Stimulated activated CD4-positive, alpha-beta T cell treated with anti-CD3 and anti-CD28 coated beads, TNF-alpha, amount 100 ng/mL, for 24 hours (primary cell): ENCODE results near the gene KRTAP4-5.
"Not testable (repeated sequence)": the region's sequence is repeated elsewhere in the genome, so short reads cannot be mapped to it uniquely, and the experiment has no call there.

Source experiments
- DNase-seq, 3 experiments: peaks; one replicate each; pipeline ENCODE4 v3.0.0-alpha.2; 2020; ENCODE audit warnings: low read depth in 3 of 3

KRTAP4-5 gene

DNA sequence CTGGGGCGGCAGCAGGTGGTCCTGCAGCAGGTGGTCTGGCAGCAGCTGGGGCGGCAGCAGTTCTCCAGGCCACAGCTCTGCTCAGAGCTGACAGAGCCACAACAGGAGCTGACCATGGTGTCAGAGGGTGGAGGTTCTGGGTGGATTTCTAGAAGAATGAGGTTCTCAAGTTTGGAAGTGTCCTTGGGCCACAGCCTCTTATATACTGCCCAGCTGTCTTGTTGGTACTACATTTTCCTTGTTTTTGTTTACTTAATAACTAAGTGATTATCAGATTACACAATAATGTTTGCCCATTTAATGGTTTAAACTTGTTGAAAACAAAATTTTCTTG, at the start of gene KRTAP4-5:
KRTAP4-5 (minus strand) TSS at position 174 of the 334 bp plus-strand sequence; CDS start at position 116, 58 bp downstream.
- DNase-seq: no peak

DNA sequence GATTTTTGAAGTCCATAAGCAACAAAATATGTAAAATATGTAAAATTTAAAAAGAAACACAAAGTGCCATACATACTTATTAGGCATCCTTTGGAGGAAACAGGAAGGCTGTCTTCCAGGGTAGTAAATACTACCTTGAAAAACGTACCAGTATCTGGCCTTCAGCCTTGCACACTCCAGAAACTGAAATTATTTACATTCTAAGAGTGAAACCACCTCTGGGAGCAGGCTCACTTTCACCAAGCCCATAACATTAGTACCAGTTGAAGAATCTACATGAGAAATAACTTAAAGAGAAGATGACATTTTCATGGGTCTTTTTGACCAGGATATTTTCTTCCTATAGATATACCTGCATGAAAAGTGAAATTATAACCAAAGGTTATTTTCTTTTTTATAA, 46.4 kb upstream of the KRTAP4-5 start:
- DNase-seq: no peak

DNA sequence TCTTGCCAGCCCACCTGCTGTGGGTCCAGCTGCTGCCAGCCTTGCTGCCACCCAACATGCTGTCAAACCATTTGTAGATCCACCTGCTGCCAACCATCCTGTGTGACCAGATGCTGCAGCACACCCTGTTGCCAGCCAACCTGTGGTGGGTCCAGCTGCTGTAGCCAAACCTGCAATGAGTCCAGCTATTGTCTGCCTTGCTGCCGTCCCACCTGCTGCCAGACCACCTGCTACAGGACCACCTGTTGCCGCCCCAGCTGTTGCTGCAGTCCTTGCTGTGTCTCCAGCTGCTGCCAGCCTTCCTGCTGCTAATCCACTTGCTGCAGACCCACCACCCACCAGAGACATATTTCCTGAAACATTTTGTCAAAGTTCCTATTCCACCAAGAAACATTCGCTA, 40.7 kb upstream of the KRTAP4-5 start:
- no peak for DNase-seq

DNA sequence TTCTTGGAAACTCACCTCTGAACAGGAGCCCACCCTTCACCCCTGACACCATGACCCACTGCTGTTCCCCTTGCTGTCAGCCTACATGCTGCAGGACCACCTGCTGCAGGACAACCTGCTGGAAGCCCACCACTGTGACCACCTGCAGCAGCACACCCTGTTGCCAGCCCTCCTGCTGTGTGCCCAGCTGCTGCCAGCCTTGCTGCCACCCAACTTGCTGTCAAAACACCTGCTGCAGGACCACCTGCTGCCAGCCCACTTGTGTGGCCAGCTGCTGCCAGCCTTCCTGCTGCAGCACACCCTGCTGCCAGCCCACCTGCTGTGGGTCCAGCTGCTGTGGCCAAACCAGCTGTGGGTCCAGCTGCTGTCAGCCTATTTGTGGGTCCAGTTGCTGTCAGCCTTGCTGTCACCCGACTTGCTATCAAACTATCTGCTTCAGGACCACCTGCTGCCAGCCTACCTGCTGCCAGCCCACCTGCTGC, 40.3 kb upstream of the KRTAP4-5 start, which contains the start of gene KRTAP9-1:
KRTAP9-1 (plus strand) TSS at position 51 of the 482 bp plus-strand sequence; CDS start at position 51, 0 bp downstream.
- not testable (repeated sequence) for DNase-seq

DNA sequence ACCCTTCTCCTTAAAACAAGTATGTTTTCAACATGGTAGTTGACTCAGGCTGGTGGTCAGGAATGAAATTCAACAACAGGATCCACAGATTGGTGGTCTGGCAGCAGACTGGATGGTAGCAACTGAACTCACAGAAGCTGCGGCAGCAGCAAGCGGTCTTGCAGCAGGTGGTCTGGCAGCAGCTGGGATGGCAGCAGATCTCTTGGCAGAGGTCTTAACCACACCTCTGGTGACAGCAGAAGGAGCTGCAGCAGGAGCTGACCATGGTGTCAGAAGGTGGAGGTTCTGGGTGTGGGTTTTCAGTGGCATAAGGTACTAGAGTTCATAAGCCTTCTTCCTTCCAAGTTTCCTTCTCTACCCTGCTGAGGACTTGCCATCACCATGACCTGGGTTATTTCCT, 37.2 kb upstream of the KRTAP4-5 start:
- DNase-seq: no peak

DNA sequence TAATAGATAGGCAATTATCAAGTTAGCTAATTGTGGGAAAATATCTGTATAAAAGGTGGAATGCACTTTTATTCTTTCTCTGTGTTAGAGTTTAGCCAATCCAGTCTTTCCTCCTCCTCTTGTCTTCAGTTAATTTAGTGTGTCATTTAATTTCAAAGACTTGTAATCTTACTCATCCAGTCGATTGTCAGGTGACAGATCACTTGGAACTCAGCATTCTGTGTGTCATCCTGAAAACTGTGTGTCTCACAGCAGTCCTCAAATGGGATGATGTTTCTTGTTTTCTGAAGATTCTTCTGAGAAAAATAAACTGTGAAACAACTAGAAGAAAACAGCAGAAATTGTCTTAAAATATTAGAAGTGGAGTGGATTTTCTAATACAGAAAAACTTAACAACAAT, 35.4 kb upstream of the KRTAP4-5 start:
- DNase-seq: no peak

DNA sequence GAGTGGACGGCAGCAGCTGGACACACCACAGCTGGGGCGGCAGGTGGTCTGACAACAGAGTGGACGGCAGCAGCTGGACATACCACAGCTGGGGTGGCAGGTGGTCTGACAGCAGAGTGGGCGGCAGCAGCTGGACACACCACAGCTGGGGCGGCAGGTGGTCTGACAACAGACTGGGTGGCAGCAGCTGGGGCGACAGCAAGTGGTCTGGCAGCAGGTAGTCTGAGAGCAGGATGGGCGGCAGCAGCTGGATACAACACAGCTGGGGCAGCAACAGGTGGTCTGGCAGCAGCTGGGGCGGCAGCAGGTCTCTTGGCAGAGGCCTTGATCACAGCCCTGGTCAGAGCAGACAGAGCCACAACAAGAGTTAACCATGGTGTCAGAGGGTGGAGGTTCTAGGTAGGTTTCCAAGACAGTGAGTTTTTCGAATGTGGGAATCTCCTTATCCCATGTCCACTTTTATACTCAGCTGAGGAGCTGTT, 34.9 kb upstream of the KRTAP4-5 start, which contains the start of gene KRTAP4-1:
KRTAP4-1 (minus strand) TSS at position 432 of the 482 bp plus-strand sequence; CDS start at position 375, 57 bp downstream.
- no peak for DNase-seq

DNA sequence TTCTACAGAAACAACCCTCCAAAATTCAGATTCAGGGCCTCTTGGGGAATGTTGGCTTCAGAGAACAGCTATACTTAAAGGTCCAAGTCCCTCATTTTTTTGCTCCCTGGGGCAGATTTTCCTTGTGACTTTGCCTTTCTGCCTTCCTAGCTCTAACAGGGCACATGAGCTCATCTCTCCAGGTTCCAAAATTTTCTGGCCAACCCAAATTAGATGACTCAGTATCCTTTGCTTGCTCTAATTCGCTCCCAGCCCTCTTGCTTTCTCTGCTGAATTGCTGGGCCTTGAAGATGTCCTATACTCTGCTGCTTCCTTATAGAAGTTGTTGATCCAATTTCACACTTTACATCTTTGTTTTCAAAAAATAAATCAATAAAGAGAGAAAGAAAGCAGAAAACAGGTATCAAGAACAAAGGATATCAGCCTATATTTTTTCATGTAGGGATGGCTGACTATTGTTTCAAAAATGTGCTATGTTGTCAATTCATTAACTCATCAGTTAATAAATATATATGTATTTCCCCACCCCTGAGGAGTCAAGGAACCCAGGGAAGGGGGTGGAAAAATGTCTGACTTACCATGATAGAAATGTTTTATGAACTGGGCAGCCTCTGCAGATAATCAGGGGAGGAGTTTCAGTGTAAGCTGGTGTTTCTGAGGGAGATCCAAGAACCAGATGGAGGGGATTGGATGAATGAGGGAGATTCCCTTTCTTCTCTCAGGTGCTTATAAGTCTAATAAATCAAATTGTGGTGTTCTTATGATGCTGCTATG, 29.4 kb upstream of the KRTAP4-5 start:
- DNase-seq: no peak

DNA sequence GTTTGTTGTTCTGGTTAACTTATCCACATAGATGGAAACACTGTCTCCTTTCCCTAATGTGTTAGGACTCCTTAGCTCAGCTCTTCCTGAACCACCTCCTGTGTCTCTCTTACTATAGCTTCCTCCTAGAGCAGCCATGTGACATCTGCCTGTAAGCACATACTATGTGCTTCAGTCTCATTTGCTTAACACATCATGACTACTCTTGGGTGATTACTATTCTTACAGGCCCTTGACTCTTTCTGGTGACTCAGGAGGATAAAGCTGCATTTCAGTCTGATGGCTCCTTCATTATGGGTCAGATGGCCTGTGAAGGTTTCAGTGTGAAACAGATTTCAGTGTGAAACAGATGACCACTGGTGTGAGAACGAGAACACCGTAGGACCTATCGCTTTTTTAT, 28.7 kb upstream of the KRTAP4-5 start:
- DNase-seq: no peak

DNA sequence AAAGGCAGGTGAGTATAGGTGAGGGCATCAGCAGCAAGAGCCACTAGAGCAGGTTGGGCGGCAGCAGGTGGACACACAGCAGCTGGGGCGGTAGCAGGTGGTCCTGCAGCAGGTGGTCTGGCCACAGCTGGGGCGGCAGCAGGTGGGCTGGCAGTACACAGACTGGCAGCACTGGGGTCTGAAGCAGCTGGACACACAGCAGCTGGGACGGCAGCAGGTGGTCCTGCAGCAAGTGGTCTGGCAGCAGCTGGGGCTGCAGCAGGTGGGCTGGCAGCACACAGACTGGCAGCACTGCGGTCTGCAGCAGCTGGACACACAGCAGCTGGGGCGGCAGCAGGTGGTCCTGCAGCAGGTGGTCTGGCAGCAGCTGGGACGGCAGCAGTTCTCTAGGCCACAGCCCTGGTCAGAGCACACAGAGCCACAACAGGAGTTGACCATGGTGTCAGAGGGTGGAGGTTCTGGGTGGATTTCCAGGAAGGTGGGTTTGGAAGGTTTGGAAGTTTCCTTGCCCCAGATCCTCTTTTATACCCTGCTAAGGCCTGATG, 28.2 kb upstream of the KRTAP4-5 start, which contains the start of gene KRTAP4-2:
KRTAP4-2 (minus strand) TSS at position 495 of the 545 bp plus-strand sequence; CDS start at position 438, 57 bp downstream.
- DNase-seq: no peak

DNA sequence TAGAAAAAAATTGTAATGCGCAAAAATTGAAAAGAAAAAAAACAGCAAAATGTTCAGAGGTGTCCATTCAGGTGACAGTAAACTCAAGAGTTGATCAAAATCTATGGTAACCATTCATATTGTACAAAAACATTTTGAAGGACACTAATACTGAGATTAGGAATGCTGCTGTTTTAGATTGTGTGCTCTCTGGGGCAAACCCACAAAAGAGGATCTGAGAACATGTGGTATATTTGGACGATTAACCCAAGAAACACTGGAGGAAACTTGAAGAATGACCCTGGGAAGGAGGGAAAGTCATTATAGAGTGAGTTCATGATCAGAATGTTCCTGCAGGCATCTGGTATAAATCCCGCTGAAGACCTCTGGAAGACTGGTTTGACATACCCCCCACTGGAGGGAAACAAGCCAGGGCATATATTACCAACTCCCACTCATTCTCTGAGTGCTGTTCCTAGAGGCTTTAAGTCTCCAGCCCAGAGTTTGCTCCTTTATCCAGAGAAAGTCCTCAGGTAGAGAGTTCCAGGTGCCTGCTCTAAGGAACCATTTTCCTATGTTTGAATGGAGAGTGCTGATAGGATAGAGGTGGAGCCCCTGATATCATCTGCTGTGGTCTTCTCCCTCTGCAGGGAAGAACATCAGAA, 27.2 kb upstream of the KRTAP4-5 start:
- no peak for DNase-seq

DNA sequence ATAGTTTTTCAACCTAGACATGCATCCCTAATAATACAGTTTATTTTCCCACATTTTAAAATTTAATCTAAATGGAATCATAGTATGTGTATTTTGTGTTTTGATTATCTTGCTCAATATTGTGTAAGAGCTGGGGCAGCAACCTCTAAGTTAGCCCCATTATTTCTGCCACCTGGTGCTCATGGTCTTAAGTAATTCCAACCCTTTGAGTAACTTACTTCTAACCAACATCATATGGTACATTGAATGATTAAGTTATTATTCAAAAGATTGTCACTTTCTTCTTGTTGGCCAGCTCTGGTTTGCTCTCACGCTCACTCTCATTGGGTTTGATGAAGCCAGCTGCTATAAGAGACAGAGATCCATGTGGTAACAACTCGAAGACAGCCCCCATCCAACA, 22.3 kb upstream of the KRTAP4-5 start:
- no peak for DNase-seq

DNA sequence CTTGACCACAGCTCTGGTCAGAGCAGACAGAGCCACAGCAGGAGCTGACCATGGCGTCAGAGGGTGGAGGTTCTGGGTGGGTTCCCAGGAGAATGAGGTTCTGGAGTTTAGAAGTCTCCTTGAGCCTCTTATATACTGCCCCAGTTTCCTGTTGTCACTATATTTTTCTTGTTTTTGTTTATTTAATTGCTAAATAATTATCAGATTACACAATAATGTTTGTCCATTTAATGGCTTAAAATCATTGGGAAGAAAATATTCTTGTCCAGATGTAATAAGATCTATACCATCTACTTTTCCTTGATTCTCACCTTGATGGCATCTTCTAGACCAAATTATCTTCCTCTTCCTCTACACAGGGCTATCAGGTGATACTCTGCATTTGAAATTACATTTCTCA, 18.5 kb upstream of the KRTAP4-5 start, which contains the start of gene KRTAP4-3:
KRTAP4-3 (minus strand) TSS at position 101 of the 400 bp plus-strand sequence; CDS start at position 52, 49 bp downstream.
- no peak for DNase-seq

DNA sequence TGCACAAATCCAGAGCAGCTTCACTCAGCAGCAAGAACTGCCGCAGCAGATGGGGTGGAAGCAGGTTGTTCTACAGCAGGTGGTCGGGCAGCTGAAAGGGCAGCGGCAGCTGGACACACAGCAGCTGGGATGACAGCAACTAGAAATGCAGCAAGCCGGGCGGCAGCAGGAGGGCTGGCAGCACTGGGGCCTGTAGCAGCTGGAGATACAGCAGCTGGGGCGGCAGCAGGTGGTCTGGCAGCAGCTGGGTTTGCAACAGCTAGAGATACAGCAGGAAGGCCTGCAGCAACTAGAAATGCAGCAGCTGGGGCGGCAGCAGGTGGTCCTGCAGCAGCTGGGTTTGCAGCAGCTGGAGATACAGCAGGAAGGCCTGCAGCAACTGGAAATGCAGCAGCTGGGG, 17.9 kb upstream of the KRTAP4-5 start:
- DNase-seq: no peak

DNA sequence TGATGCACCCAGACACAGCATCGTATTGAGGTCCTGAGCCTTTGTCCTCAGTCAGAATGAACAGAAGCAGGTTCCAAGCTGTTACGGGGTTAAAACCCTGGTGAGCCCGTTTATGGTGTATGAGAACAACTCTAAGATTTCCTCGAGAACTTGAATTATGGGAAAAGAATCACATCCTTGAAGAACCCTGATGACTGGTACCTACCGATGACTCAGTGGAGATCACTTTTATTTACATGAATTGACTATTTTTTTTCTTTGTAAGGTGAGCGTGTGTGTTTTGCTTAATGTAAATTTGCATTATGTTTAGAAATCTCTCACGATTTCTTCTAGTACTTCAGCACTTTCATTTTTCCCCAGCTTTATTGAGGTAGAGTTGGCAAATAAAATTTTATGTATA, 14.2 kb upstream of the KRTAP4-5 start:
- DNase-seq: no peak

DNA sequence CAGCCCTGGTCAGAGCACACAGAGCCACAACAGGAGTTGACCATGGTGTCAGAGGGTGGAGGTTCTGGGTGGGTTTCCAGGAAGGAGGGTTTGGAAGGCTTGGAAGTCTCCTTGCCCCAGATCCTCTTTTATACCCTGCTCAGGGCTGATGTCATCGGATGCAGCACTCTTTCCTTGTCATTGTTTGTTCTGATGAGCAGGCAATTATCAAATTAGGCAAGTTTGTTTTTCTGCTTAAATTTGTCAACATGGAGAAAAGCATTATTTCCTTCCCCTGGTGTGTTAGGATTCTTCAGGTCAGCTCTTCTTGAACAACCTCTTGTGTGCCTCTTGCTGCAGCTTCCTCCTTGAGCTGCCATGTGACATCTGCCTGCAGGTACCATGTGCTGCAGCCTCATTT, 11.0 kb upstream of the KRTAP4-5 start, which contains the start of gene KRTAP4-4:
KRTAP4-4 (minus strand) TSS at position 101 of the 400 bp plus-strand sequence; CDS start at position 44, 57 bp downstream.
- DNase-seq: no peak

DNA sequence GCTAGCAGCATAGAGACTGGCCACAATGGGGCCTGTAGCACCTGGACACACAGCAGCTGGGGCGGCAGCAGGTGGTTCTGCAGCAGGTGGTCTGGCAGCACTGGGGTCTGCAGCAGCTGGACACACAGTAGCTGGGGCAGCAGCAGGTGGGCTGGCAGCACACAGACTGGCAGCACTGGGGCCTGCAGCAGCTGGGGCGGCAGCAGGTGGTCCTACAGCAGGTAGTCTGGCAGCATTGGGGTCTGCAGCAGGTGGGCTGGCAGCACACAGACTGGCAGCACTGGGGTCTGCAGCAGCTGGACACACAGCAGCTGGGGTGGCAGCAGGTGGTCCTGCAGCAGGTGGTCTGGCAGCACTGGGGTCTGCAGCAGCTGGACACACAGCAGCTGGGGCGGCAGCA, 10.6 kb upstream of the KRTAP4-5 start:
- DNase-seq: not testable (repeated sequence)

DNA sequence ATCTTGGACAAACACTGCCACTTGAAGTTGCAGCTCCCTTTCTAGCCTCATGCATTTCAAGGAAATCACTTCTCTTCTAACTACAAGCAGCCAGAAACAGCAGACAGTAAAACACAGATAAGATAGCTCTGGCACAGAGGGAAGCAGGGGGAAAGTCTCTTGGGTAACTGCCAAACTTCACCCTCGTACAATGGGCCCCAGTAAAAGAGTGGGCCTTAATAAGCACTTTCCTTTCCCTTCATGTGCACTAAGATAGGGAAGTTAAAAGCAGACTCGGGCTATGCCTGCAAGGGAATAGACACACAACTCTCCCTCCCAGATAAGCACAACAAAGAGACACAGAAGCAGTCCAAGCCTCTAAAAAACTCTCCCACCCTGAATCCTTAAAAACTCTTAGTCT, 4.2 kb upstream of the KRTAP4-5 start:
- no peak for DNase-seq

DNA sequence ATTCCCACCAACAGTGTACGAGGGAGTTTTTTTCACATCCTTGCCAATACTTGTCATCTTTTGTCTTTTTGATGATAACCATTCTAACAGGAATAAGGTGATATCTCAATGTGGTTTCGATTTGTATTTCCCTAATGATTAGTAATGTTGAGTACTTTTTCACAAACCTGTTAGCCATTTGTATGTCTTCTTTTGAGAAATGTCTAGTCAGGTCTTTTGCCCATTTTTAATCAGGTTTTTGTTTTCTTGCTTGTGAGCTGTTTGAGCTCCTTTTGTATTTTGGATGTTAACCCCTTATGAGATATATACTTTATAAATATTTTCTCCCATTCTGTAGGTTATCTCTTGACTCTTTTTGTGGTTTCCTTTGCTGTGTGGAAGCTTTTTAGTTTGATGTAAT, 1.9 kb upstream of the KRTAP4-5 start:
- no peak for DNase-seq

DNA sequence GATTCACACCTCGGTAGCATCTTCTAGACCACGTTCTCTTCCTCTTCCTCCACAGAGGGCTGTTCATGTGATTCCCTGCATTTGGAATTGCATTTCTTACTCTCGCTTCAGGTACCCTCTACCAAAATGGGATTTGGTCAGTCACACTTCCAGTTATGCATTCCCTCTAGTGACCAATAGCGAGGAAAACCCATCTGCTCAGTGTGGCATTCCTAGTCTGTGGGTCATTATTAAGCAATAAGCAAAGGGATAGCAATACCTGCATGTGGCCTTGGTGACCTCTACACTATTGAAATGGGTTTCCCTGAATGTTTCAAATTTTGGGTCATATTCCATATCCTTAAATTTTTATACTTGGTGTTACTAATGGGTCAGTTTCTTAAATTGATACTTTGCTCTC, 401 bp upstream of the KRTAP4-5 start:
- DNase-seq: no peak

DNA sequence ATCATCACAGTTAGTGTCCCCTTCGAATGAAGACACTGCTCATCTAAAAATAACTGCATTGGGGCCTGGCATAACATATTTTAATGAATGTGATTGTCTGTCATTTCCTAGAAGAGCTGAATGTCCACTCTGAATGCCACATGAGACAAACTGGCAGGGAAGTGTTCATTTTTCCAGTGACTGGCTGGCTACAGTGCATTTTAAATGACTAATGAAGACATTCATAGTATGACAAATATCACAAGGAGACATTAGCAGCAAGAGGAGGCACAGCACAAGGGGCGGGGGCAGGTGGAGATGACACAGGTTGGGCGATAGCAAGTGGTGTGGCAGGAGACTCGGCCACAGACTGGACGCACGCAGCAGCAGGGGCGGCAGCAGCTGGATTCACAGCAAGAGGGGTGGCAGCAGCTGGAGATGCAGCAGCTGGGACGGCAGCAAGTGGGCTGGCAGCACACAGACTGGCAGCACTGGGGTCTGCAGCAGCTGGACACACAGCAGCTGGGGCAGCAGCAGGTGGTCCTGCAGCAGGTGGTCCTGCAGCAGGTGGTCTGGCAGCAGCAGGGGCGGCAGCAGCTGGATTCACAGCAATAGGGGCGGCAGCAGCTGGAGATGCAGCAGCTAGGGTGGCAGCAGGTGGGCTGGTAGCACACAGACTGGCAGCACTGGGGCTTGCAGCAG, 514 bp downstream of the KRTAP4-5 start:
- DNase-seq: not testable (repeated sequence)
